HG03565 (cell line): ENCODE data around the gene KCNMB3.
A peak's percentile ranks its signal among the peaks of the same experiment; 100 is the strongest.

ENCODE experiments used
- ATAC-seq: cut with Tn5 transposase; IDR thresholded peaks from one replicate; pipeline ENCODE4 v1.9.1; 2021; ENCODE audit warnings: mild to moderate bottlenecking, moderate library complexity; ENCODE audit not compliant: unreplicated experiment

Gene KCNMB3

GRCh38 chr3:179200790-179201189 is 50.1 kb downstream of the KCNMB3 start:
- ATAC-seq = no peak

- no peak for ATAC-seq
Measured at GRCh38 chr3:179196700-179197099, 54.2 kb downstream of the KCNMB3 start.

GRCh38 chr3:179196098-179196497 is 54.8 kb downstream of the KCNMB3 start:
- peak; percentile 89 for ATAC-seq

- no peak for ATAC-seq
Measured at GRCh38 chr3:179194931-179195330, 56.0 kb downstream of the KCNMB3 start.
